HG03342 (cell line): ENCODE results near the gene LILRA2.
"Not testable (repeated sequence)": the region's sequence is repeated elsewhere in the genome, so short reads cannot be mapped to it uniquely, and the experiment has no call there.

Experiments
- ATAC-seq: cut with Tn5 transposase; IDR thresholded peaks from one replicate; pipeline ENCODE4 v1.9.1; 2021; ENCODE audit warnings: mild to moderate bottlenecking, moderate library complexity; ENCODE audit not compliant: unreplicated experiment

The LILRA2 gene

GRCh38 chr19:54573330-54573872 lies at the start of gene LILRA2:
Gene LILRA2 (plus strand): TSS chr19:54573790. CDS start chr19:54573879, 89 bp downstream.
- ATAC-seq = peak; percentile 55

GRCh38 chr19:54525636-54526035 lies 48.0 kb upstream of the LILRA2 start:
- no peak for ATAC-seq

- no peak for ATAC-seq
Observed at GRCh38 chr19:54526972-54527371, 46.6 kb upstream of the LILRA2 start.

GRCh38 chr19:54530866-54531265 lies 42.7 kb upstream of the LILRA2 start:
- ATAC-seq = no peak

GRCh38 chr19:54532528-54532927 lies 41.1 kb upstream of the LILRA2 start:
- peak; percentile 52 for ATAC-seq

GRCh38 chr19:54533476-54533875 lies 40.1 kb upstream of the LILRA2 start:
- no peak for ATAC-seq

- ATAC-seq = no peak
Observed at GRCh38 chr19:54534156-54534555, 39.4 kb upstream of the LILRA2 start.

- no peak for ATAC-seq
Observed at GRCh38 chr19:54535601-54536000, 38.0 kb upstream of the LILRA2 start.

- ATAC-seq = no peak
Observed at GRCh38 chr19:54536956-54537355, 36.6 kb upstream of the LILRA2 start.

- no peak for ATAC-seq
Observed at GRCh38 chr19:54541712-54542111, 31.9 kb upstream of the LILRA2 start.

GRCh38 chr19:54548806-54549205 lies 24.8 kb upstream of the LILRA2 start:
- no peak for ATAC-seq

GRCh38 chr19:54549224-54549623 lies 24.4 kb upstream of the LILRA2 start:
- ATAC-seq = no peak

GRCh38 chr19:54551293-54551692 lies 22.3 kb upstream of the LILRA2 start:
- ATAC-seq = no peak

- ATAC-seq = no peak
Observed at GRCh38 chr19:54551950-54552912, 21.4 kb upstream of the LILRA2 start.

GRCh38 chr19:54552913-54553310 lies 20.7 kb upstream of the LILRA2 start:
- ATAC-seq = no peak

GRCh38 chr19:54554006-54554405 lies 19.6 kb upstream of the LILRA2 start:
- ATAC-seq = no peak

GRCh38 chr19:54554896-54555295 lies 18.7 kb upstream of the LILRA2 start:
- no peak for ATAC-seq

GRCh38 chr19:54556194-54556593 lies 17.4 kb upstream of the LILRA2 start:
- ATAC-seq = no peak

- ATAC-seq = no peak
Observed at GRCh38 chr19:54558339-54558738, 15.3 kb upstream of the LILRA2 start.

- ATAC-seq = no peak
Observed at GRCh38 chr19:54560881-54561385, 12.7 kb upstream of the LILRA2 start.

GRCh38 chr19:54561840-54562239 lies 11.8 kb upstream of the LILRA2 start:
- ATAC-seq = no peak

- ATAC-seq = not testable (repeated sequence)
Observed at GRCh38 chr19:54563206-54563605, 10.4 kb upstream of the LILRA2 start.
